AG04449 (cell line): ENCODE measurements around the gene HAUS2.

ENCODE experiments used
- CTCF ChIA-PET: fragments of 350-600 bp; formaldehyde crosslinking; extraction: SDS; loops from one replicate; lab custom pipeline; 2021; ENCODE audit warnings: antibody characterized with exemption; lab: Yijun Ruan, JAX
- POLR2A ChIA-PET: fragments of 400-600, 350-600 bp; formaldehyde crosslinking; extraction: SDS; loops from one replicate; lab custom pipeline; 2020; ENCODE audit warnings: antibody characterized with exemption, inconsistent platforms; lab: Yijun Ruan, JAX
- DNase-seq: peaks from one replicate; pipeline ENCODE4 v3.0.0-alpha.2; 2010; ENCODE audit warnings: low read depth, low spot score
- H3K4me3 ChIP-seq: 2 replicates; pipeline ENCODE4 v1.5.1; 2011; ENCODE audit warnings: low read depth, mild to moderate bottlenecking, control low read depth, low read length
- CTCF ChIP-seq: IDR thresholded peaks from one replicate; pipeline ENCODE4 v1.5.1; 2011; ENCODE audit warnings: mild to moderate bottlenecking, moderate library complexity, low read length, control low read depth, inconsistent platforms; ENCODE audit not compliant: insufficient read depth; ENCODE audit errors: missing control alignments

HAUS2 gene

GRCh38 chr15:42558739-42559138, 10.1 kb downstream of the HAUS2 start:
- ChIA-PET POLR2A (no interaction called here), CTCF (no interaction called here)
- no peak for TF ChIP-seq CTCF
- DNase-seq: no peak
- no peak overlapping the region for H3K4me3 ChIP-seq

GRCh38 chr15:42575188-42576039, 26.8 kb downstream of the HAUS2 start, which contains the start of gene STARD9:
STARD9 (plus strand) TSS chr15:42575606; CDS start chr15:42575716, 110 bp downstream.
- POLR2A ChIA-PET: interaction anchor here (0.8 to 2.1 kb wide), 3 partner anchors 27 to 80 kb away, joined by 3 to 7 read pairs (median 6); partner anchors contain the start of gene SNAP23
- DNase-seq: peak; percentile 82
- peak within 1 kb of the TSS; percentile 84 for H3K4me3 ChIP-seq
- no peak for TF ChIP-seq CTCF
- CTCF ChIA-PET: interaction anchor here (0.9 to 2.3 kb wide), 3 partner anchors 9 to 17 kb away, joined by 3 to 7 read pairs (median 3); no protein-coding TSS in a partner anchor

- no peak for DNase-seq
- no peak for TF ChIP-seq CTCF
- POLR2A ChIA-PET: interaction anchor here (1.2 to 2.1 kb wide), 2 partner anchors 28 to 81 kb away, joined by 6 to 7 read pairs; partner anchors contain the start of gene SNAP23
- CTCF ChIA-PET: interaction anchor here (0.9 to 2.3 kb wide), 4 partner anchors 8 to 17 kb away, joined by 3 to 7 read pairs (median 4); no protein-coding TSS in a partner anchor
- peak overlapping the region; percentile 84 for H3K4me3 ChIP-seq
Measured at GRCh38 chr15:42576040-42576594, 27.5 kb downstream of the HAUS2 start.

GRCh38 chr15:42576776-42577175, 28.1 kb downstream of the HAUS2 start:
- no peak for DNase-seq
- TF ChIP-seq CTCF: no peak
- POLR2A ChIA-PET: no interaction called here
- CTCF ChIA-PET: interaction anchor here (1.4 to 2.3 kb wide), 3 partner anchors 10 to 76 kb away, joined by 4 to 7 read pairs (median 4); no protein-coding TSS in a partner anchor
- no peak overlapping the region for H3K4me3 ChIP-seq

- CTCF ChIA-PET: interaction anchor here (1.4 to 1.8 kb wide), 2 partner anchors 9 to 75 kb away, joined by 4 read pairs; no protein-coding TSS in a partner anchor
- H3K4me3 ChIP-seq: no peak overlapping the region; the same call in 1 of the 2 replicates
- no peak for DNase-seq
- POLR2A ChIA-PET: no interaction called here
- no peak for TF ChIP-seq CTCF
Measured at GRCh38 chr15:42577514-42578031, 28.9 kb downstream of the HAUS2 start.
